Lung (tissue), 12 donors: ENCODE measurements around the gene CHSY1. TPM values are rescaled to one million over a fixed set of nuclear protein-coding genes. Genes with fewer than 3 reads are reported as not detected.

Source experiments
- ATAC-seq: fragments of 200-7000 bp; cut with Tn5 transposase; one replicate; pipeline ENCODE4 v1.9.1; 2020; ENCODE audit warnings: moderate number of reproducible peaks; ENCODE audit not compliant: insufficient read depth, low FRiP score
- DNase-seq, 3 donors: peaks; one replicate each; pipeline ENCODE4 v3.0.0-alpha.2; 2013 to 2017
- H3K27ac ChIP-seq, 2 donors: one replicate each; pipeline ENCODE4 v1.5.1; 2013; ENCODE audit warnings: mild to moderate bottlenecking in 2 of 2, moderate library complexity in 2 of 2, control low read depth in 1 of 2, inconsistent platforms in 1 of 2, low read depth in 1 of 2, low read length in 1 of 2
- H3K27me3 ChIP-seq, 3 donors: one replicate each; pipeline ENCODE4 v1.5.1; 2013; ENCODE audit warnings: low read length in 2 of 3; ENCODE audit not compliant: control insufficient read depth in 3 of 3, insufficient read depth in 3 of 3
- H3K36me3 ChIP-seq, 4 donors: one replicate each; pipeline ENCODE4 v1.5.1; 2013; ENCODE audit warnings: low read length in 4 of 4, mild to moderate bottlenecking in 1 of 4, moderate library complexity in 1 of 4; ENCODE audit not compliant: control insufficient read depth in 4 of 4, insufficient read depth in 4 of 4
- H3K4me1 ChIP-seq, 5 donors: one replicate each; pipeline ENCODE4 v1.5.1; 2013; ENCODE audit warnings: low read length in 5 of 5, mild to moderate bottlenecking in 2 of 5, moderate library complexity in 1 of 5; ENCODE audit not compliant: control insufficient read depth in 5 of 5, insufficient read depth in 5 of 5
- H3K4me3 ChIP-seq: one replicate; pipeline ENCODE4 v1.5.1; 2013; ENCODE audit warnings: mild to moderate bottlenecking, control low read depth, moderate library complexity
- H3K9ac ChIP-seq, 2 donors: one replicate each; pipeline ENCODE4 v1.5.1; 2013; ENCODE audit warnings: low read length in 2 of 2, control low read depth in 1 of 2; ENCODE audit not compliant: insufficient read depth in 1 of 2
- H3K9me3 ChIP-seq, 4 donors: one replicate each; pipeline ENCODE4 v1.5.1; 2013; ENCODE audit warnings: low read length in 3 of 4, mild to moderate bottlenecking in 1 of 4, moderate library complexity in 1 of 4; ENCODE audit not compliant: control insufficient read depth in 4 of 4, insufficient read depth in 3 of 4
- WGBS, 2 donors: extraction: QIAGEN DNeasy Blood & Tissue Kit; methylation state at CpG; one replicate each; pipeline ENCODE4 v1.1.7; 2013; 5-methylcytosine and 5-hydroxymethylcytosine counted together
- polyA plus RNA-seq, 2 donors: library from polyadenylated mRNA; stranded (reverse); fragments of 200-250 nt; gene quantifications; one replicate each; pipeline ENCODE4 v1.2.1, GENCODE V29; 2013
- total RNA-seq, 2 donors: library from RNA; depleted of rRNA in 1 of 2; stranded (reverse); fragments of >200 nt in 1 of 2; gene quantifications; one replicate each; pipeline ENCODE4 v1.2.1, GENCODE V29; 2014 to 2021
- TF ChIP-seq, protein P1 (sequence below): IDR thresholded peaks from 2 replicates; pipeline ENCODE4 v1.5.1; 2012; ENCODE audit warnings: mild to moderate bottlenecking; ENCODE audit errors: control extremely low read depth, extremely low read depth
- donor health status: control.
- donor health status: control.
- donor health status: Bipolar disorder and iron deficiency.
- donor health status: healthy.
- donor health status: DM: yes; HTN: yes; CAD: no.

Gene CHSY1
- total and polyA plus RNA-seq, 4 donors: 11.8 to 52.2 (median 30.4) TPM

DNA sequence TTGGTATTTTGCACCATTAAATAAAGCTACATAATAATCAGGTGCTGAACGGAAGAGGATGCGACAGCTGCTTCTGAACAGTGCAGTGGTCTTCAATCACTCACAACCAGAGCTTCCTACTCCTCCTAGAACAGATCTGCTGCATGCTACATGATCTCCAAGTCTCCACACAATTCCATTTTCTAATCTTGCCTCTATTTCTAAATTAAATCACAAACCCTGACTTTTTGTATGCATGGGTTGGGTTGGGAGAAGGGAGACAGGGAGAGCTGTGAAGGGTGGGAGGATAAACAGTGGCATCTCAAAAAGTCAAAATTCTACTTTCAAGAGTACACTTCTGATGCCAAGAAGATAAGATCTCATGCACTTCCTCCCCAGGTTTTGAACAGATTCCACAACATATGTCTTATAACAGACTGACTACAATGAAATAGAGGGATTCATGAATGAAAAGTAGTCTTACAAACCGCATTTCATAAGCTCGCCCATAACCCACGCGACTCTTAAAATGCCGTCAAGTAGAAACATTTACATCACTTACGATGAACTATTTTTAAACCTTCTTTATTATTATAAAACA, 57.2 kb downstream of the CHSY1 start:
- peaks cover 7 to 72% (median 30%) of the 10 kb centered on the region in 5 donors for H3K4me1 ChIP-seq
- H3K36me3 ChIP-seq: peaks cover 0 to 2% (median under 1%) of the 10 kb centered on the region in 4 donors
- peak overlapping the region in 1 of 2 donors; percentile 0 for H3K9ac ChIP-seq
- 39 to 54% methylated on average over 8 of the region's 8 CpGs for WGBS, 2 donors
- no peaks in the 10 kb centered on the region for H3K9me3 ChIP-seq
- peak in 1 of 3 donors; percentile 33 for DNase-seq
- TF ChIP-seq, protein P1, sequence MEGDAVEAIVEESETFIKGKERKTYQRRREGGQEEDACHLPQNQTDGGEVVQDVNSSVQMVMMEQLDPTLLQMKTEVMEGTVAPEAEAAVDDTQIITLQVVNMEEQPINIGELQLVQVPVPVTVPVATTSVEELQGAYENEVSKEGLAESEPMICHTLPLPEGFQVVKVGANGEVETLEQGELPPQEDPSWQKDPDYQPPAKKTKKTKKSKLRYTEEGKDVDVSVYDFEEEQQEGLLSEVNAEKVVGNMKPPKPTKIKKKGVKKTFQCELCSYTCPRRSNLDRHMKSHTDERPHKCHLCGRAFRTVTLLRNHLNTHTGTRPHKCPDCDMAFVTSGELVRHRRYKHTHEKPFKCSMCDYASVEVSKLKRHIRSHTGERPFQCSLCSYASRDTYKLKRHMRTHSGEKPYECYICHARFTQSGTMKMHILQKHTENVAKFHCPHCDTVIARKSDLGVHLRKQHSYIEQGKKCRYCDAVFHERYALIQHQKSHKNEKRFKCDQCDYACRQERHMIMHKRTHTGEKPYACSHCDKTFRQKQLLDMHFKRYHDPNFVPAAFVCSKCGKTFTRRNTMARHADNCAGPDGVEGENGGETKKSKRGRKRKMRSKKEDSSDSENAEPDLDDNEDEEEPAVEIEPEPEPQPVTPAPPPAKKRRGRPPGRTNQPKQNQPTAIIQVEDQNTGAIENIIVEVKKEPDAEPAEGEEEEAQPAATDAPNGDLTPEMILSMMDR: no peak
- H3K27ac ChIP-seq: no peak overlapping the region
- H3K4me3 ChIP-seq: no peak overlapping the region
- H3K27me3 ChIP-seq: no peaks in the 10 kb centered on the region
- ATAC-seq: no peak

DNA sequence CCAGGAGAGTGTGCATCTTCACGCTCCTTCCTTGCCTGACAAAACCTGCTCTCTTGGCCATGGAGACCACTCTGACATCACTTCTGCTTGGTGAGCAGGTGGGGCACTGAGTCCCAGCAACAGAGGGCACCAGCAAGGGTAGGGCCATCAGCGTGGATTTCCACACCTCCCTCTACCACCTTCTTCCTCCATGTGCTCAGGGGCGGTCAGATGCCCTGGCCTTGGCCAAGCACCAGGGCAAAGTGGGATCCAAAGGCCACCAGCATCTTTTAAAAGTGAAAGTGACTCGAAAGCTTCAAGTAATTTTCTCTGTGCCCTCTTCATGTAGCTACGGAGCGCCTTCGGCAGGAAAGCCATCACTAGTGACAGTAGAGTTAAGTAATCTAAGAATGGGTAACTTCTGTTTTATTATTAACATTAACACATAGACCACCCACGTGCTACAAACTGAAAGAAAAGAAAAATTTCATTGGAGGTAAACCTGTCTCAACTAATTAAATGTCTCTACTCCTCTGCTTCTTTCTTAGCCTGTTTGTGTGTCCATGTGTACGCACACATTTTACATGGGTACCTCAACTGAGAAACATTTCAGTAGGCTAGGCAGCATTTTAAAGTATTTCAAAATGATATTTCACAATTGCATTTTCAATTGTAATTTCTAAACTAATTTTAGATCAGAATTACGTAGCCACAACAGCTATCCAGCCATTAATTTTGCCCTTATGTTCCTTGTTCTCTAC, 57.9 kb downstream of the CHSY1 start:
- TF ChIP-seq, protein P1: no peak
- H3K4me1 ChIP-seq: peaks cover 7 to 72% (median 26%) of the 10 kb centered on the region in 5 donors
- H3K9me3 ChIP-seq: no peaks in the 10 kb centered on the region
- H3K27ac ChIP-seq: peak overlapping the region in 1 of 2 donors; percentile 73
- WGBS, 2 donors: 28 to 51% methylated on average over 10 of the region's 10 CpGs
- H3K36me3 ChIP-seq: peaks cover 0 to 2% (median under 1%) of the 10 kb centered on the region in 4 donors
- no peaks in the 10 kb centered on the region for H3K27me3 ChIP-seq
- DNase-seq (no peak), ATAC-seq (no peak)
- peak overlapping the region in 1 of 2 donors; percentile 14 for H3K9ac ChIP-seq
- H3K4me3 ChIP-seq: no peak overlapping the region

DNA sequence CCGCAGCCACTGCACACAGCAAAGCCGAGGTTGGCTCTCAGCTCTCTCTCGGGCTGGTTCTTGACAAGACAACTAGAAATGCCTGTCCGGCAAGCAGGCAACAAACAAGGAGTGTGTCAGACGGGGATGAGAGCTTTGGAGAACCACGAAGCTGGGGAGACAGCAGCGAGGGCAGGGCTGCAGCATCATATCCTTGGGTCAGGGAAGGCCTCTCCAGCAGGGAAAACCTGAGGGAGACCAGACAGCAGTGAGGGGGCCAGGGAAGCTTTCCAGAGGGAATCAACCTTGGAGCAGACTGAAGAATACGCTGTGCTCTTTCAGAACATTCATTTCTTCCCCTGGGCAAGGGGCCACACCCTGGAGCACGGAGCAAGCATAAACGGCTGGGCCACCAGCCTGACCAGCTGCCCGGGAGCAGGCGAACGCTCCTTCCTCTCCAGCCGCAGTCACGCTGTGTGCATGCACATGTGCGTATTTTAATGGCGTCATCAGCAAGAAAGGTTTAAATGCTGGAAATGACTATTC, 58.7 kb downstream of the CHSY1 start:
- TF ChIP-seq, protein P1: no peak
- no peak for DNase-seq
- Histone ChIP-seq H3K9me3 (no peaks in the 10 kb centered on the region), H3K9ac (no peak overlapping the region), H3K36me3 (peaks cover 0 to 2% (median under 1%) of the 10 kb centered on the region in 4 donors), H3K4me1 (peaks cover 8 to 72% (median 21%) of the 10 kb centered on the region in 5 donors), H3K27ac (peak overlapping the region in 1 of 2 donors; percentile 73), H3K4me3 (no peak overlapping the region), H3K27me3 (no peaks in the 10 kb centered on the region)
- WGBS, 2 donors: 61 to 75% methylated on average over 17 of the region's 17 CpGs
- no peak for ATAC-seq
